HG03175 (cell line): ENCODE data around the gene PREP.
"Not testable (repeated sequence)": the region's sequence is repeated elsewhere in the genome, so short reads cannot be mapped to it uniquely, and the experiment has no call there.

Experiments
- ATAC-seq: cut with Tn5 transposase; IDR thresholded peaks from one replicate; pipeline ENCODE4 v1.9.1; 2021; ENCODE audit warnings: mild to moderate bottlenecking, moderate library complexity; ENCODE audit not compliant: unreplicated experiment

Gene PREP

GRCh38 chr6:105346052-105346451, 56.8 kb downstream of the PREP start:
- no peak for ATAC-seq

DNA sequence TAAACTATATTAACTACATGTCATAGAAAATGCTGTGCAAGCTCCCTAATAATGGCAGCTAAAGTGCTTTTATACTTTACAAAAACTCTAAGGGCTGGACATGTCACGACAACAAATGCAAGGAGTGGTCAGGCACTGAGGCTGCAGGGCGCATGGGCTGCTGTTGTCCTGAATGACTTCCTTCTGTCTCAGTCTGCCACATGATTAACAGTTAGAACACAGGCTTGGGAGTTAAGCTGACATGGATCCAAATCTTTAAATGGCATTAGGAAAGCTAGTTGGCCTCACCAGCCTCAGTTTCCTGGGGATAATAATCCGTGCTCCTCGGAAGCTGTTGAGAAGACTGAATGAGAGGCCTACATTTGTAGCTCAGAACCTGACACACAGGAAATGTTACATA, 57.4 kb downstream of the PREP start:
- ATAC-seq = no peak

DNA sequence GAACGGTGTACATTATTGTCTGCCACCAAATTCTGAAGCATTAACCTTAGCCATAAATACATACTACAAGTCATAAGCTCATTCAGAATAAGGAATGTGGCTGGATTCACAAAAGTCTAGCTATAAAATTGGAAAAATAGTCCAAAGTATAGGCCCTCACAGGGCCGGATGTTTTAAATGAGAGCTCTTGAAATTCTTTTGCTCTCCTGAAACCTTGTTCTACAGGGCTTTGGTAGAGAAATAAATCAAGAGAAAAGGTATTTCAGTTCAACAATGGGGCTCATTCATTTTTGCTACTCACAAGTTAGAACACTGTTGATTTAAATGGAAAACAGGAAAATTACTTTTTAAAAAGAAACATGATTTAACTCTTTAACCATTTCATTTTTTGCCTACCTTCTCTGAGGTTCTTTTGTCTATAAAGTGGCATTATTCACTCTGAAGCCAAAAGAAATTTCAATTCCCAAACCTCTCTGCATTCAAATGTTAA, 58.0 kb downstream of the PREP start:
- ATAC-seq = no peak

DNA sequence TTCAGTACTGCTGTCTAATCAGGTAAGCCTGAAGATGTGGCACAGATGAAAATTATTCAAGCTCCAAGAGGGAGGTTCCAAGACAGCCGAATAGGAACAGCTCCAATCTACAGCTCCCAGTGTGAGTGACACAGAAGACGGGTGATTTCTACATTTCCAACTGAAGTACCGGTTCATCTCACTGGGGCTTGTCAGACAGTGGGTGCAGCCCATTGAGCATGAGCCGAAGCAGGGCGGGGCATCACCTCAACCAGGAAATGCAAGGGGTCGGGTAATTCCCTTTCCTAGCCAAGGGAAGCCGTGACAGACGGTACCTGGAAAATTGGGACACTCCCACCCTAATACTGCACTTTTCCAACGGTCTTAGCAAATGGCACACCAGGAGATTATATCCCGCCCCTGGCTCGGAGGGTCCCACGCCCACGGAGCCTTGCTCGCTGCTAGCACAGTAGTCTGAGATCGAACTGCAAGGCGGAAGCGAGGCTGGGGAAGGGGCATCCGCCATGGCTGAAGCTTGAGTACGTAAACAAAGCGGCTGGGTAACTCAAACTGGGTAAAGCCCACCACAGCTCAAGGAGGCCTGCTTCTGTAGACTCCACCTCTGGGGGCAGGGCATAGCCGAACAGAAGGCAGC, 64.4 kb downstream of the PREP start:
- not testable (repeated sequence) for ATAC-seq

- ATAC-seq = no peak
Observed at GRCh38 chr6:105336986-105337385, 65.9 kb downstream of the PREP start.

DNA sequence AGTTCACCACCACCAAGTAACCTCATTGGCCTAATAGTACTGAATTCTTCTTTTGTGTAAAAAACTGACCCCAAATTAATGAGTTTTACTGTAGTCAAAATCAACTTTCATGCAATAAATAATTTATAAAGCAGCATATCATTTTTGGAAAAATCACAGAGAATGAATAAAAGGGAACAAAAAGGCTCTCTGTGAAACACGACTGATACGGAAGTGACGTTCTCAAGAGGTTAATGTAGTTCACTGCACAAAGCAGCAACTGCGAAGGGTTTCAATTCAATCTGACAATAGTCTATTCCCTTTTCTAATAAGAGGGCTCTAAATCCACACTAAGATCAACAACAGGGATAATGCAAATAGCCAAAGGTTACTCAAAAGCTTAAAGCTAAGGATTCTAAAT, 70.3 kb downstream of the PREP start:
- no peak for ATAC-seq

- no peak for ATAC-seq
Observed at GRCh38 chr6:105331927-105332326, 71.0 kb downstream of the PREP start.

GRCh38 chr6:105330913-105331312, 72.0 kb downstream of the PREP start:
- ATAC-seq = no peak

DNA sequence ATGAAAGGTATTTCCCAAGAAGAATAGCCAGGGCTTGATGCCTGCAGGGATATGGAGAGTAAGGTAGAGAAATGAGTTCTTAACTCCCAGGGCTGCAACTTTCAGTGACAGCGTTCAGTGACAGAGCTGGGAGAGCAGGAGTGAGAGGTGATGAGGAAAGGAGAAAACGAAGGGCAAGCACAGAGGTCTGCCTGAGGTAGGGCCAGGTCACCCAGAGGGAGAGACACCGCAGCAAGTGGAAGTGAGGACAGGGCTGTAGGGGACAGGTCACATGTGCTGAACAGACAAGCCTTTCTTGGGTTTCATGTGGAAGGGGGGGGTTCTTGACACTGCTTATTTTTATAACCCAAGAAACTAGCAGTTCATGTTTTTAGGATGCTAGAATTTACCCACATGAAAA, 72.5 kb downstream of the PREP start:
- no peak for ATAC-seq

- ATAC-seq = no peak
Observed at GRCh38 chr6:105326833-105327770, 75.8 kb downstream of the PREP start.

DNA sequence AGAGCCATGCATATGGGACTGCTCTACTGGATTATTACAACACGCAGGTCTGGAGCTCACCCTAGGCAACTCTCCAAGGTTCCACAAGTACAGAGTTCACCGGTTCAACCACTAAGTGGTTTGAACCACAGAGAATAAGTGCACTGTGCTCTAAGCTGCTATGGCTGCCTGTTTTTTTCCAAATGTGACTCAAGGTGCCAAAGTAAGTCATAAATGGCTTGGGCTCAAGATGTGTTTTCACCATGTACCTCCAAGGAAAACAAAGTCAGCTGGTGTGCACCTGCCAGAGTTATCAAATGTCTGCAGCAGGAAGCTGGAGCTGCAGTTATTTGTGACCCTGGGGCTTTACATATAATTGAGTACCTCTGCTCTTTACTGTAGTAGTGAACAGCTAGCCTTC, 76.7 kb downstream of the PREP start:
- ATAC-seq = no peak

- ATAC-seq = no peak
Observed at GRCh38 chr6:105324386-105324950, 78.4 kb downstream of the PREP start.

DNA sequence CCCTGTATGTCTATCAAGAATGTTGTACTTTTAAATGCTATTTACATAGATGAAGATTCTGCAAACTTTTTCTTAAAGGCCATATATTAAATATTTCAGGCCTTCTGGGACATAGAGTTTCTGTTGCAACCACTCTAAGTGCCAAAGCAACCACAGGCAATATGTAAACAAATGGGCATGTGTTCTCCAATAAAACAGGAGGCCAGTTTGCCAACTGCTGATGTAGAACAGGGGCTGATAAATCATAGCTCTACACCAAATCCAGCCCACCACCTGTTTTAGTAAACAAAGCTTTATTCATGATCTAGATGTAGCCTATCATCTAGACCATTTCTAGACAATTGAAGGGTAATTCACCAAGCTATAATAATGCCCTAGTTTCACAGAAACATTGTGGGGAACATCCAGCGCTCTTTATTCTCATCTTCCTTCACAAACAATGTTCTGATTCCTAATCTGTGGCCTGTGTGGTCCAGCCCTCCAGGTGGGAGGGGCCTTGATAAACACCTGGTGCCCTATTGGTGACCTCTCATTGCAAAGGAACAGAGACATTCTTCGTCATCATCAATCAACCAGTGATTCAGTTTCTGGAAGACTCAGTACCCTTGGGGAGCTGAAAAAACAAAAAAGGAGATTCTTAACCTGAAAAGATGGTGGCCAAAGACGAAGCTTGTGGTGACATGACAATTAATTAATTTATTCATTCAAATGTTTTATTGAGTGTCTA, 80.2 kb downstream of the PREP start:
- ATAC-seq = no peak

DNA sequence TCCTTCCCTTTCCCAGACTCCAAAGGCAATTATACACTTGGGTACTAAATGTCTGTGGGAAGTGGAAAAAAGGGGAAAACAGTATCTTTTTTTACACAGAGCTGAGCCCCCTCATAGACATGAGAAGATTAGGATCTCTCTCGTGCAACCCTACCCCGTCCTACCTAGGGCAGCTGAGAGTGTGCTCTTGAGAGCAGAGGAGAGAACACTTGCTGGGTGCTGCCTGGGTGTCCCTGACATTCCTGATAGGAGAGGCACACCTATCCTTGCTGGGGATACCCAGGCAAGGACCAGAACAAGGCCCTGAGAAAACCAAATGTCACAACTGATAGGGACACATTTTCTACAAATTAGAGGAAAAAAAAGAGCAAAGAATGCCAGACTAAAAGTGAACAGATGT, 81.2 kb downstream of the PREP start:
- ATAC-seq = no peak

DNA sequence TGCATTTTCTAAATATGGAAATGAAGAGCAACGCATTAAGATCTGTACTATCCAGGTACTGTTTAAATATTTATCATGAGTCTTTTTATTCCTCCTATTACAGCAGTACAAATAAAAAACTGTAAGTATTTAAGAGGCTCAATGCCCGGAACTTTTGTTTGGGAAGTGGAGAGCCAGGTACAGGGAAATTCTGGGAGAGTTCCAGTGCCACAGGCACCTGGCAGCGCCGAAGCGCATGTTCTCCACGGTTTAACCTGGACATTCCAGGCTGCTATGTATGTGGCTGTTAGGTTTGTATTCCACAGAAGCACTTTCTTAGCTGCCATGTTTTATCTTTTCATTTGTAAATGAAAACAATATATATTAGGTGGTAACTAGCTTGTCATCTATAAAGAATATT, 81.7 kb downstream of the PREP start:
- no peak for ATAC-seq

GRCh38 chr6:105320765-105321164, 82.1 kb downstream of the PREP start:
- no peak for ATAC-seq

GRCh38 chr6:105320271-105320670, 82.6 kb downstream of the PREP start:
- ATAC-seq = no peak

DNA sequence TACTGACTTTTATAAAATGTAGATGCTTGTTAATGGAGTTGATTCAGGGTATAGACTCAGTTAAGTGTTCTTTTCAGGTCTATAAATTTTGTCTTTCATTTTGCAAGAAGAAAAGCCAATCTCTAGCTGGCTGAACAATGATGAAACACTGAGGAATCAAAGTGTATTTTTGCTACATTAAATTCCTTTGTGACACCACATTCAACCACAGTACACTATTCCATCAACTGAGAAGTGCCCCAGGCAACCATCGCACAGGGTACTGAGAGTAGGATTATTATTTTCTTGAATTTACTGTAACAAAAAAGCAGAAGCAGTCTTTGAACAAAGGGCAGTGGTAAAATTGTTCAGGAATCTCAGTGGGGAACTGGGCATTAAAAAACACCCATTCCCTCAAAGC, 83.6 kb downstream of the PREP start:
- no peak for ATAC-seq

DNA sequence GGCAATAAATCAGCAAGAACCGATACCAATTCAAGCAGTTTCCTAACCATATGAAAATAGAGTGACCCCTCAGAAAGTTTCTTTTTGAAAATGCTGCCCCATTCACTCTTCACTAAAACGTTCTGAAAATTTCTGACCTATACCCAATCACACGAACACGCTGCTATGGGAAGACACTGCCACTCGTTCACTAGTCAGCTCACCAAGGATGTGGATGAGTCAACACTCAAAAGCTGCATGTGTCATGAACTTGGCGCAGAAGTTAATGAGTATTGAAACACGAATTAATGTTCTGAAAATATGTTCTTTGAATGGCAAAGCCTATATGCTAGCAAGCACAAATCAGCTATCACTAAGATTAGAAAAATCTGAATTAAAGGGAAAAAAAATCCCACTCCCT, 84.2 kb downstream of the PREP start:
- ATAC-seq = no peak

- no peak for ATAC-seq
Observed at GRCh38 chr6:105317607-105318533, 85.0 kb downstream of the PREP start.
